NCI-H2107 treated with DMSO at 0.1 percent for 48 hours (cell line): ENCODE results near the gene NOS1AP.
A peak's percentile ranks its signal among the peaks of the same experiment; 100 is the strongest.

Source experiments
- DNase-seq: peaks from one replicate; lab custom pipeline; 2025; ENCODE audit not compliant: unreplicated experiment; lab: John Stamatoyannopoulos, UW

NOS1AP gene

DNA sequence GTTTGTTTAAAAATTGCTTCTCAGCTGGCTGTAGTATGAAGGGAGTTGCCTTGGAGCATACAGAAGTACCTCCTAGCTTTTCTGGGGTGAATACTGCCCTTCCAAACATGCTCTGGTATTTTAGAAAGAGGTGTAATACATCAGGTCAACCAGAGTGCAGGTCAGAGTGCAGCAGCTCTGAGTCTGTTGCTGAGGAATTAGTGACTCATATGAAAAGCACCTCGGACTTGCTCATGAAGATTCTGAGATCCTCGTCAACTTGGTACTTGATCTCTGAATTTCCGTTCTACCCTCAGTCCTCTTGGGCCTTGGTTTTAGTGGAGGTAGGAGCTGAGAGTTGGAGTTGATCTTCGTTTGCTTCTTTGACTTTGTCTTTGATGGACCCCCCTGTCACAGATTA, 67.3 kb downstream of the NOS1AP start:
- no peak for DNase-seq

DNA sequence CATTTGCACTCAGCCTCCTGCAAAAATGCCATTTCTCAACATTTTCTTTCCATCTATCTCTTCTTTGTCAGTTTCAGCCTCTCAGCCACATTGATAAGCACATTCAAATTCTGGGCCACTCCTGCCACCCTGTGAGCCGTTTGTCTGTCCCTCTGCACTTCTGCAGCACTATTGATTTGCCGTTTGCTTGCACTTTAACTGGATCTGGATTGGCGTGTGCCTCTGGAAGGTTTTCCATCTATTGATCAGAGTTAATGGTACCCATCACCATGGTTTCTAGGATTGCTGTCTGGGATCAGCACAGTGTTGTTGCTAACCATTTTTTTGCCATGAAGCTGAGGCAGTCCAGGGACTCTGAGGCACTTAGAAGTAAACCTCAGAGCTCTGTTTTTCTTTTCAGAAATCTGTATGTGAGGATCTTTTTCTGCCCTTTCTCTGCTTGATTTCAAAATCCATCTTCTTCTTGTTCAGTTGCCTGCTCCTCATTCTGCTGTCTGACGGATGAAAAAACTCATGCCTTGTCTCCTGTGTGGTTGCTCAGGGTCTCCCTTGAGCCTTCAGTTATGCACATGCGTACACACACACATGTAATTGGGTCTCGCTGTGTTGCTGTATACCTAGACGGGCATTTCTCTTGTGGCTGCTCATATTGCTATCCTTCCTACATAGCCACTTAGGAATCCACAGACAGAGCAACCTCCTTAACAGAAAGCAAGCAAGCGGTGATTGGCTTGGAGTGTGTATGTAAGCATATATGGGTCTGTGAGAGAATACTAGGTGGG, 67.9 kb downstream of the NOS1AP start:
- no peak for DNase-seq

DNA sequence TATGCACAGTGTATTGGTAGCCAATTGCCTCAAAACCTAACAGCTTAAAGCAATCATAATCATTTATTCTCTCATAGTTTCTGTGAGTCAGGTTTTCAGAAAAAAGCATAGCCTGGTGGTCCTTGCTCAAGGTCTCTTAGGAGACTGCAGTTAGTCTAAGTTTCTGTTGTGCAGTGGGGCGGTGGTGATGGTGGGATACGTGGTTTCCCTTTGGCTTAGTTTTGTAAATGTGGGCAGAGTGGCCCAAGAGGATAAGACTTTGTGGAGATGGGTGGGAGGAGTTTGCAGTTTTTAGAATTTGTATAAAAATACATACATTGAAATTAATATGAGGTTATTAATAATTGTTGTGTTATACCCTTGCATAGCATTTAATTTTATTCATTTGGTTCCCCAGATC, 68.6 kb downstream of the NOS1AP start:
- no peak for DNase-seq

DNA sequence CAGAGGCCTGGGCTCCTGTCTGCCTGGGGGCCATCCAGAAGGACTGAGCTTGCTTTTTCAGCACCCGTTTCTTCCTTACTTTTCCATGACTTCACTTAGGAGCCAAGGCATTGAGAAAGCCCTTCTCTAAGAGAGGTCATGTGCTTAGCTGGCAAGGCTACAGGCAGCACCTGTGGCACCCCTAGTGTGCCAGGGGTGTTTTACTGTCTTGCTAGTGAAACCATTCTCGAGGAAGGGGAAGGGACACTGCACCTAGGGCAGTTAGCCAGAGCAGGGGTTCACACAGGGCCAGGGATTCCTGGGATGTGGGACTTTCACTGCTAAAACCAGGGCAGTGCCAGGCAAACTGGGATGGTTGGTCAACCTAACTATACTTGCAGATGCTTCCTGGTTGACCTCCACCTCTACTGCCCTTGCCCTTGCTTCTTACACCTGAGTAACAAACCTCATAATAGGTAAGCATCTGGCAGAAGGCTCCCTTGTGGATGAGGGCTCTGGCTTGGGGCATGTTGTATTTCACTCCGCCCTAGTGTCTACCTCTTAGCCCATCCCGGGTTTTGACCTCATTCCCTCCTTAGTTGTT, 69.2 kb downstream of the NOS1AP start:
- DNase-seq: no peak

DNA sequence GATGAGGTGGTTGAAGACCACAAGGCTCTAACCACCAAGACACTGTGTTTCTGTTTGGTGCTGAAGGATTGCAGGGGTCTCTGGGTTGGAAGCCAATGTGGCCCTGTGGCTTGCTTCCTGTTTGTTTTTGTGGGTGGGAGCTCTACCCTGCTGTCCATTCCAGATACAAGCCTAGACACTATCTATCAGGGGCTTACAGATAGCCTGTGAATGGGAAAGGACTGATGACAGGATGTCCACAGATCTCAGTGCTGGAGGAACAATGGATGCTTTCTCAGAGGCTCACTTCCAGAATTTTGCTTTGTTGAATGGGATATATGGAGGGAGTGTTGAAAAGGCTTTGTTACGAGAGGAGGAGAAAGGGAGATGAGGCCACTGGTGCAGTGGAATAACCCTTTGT, 69.7 kb downstream of the NOS1AP start:
- DNase-seq: no peak

DNA sequence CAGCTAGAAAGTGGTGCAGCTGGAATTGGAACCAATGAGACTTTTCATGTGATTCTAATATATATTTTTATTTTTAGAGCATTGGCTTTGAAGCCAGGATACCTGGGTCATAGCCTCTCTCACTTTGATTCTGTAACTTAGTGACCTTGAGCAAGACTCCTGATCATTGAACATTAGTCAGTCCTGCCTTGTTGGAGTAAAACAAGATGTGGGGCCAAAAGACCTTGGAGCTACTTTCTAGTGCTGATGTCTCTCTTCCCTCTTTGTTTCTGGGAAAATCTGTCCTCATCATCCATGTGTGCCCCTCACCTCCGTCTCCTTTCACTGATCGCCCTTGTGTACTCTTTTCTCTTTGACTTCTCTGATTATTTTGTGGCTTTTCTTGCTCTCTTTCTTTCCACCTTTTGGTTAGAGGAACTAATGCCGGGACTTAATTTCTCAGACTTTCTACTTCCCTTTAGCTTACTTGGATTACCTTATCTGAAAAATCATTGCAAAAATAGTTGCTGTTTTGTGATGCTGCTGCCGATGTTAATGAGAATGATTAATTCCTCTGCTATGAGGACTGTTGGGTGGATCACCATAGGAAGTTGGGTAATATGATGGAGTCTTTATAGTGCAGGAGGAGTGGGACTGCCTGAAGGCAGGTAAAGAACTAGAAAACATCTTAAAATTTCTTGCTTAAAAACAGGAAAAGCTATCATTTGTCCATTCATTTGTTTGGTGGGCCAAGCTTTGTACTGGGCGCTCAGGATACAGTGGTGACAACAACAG, 72.0 kb downstream of the NOS1AP start:
- DNase-seq: no peak

DNA sequence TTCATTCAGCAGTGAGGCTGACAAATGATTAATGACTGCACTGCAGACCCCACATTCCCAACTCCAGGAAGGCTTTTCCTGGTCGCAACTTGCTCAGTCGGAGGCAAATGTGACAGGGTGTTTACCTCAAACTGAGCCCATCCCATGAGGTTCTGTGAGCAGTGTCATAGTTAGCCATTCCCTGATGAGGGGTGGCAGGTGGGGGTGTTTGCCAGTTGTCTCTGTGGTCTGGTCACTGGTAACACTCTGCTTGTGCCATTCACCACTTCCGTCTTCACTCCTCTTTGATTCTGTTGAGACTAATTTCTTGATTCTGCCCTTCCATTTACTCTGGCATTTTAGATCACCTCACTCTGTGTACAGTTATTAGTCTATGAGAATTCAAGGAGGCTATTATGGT, 73.5 kb downstream of the NOS1AP start:
- DNase-seq: no peak

DNA sequence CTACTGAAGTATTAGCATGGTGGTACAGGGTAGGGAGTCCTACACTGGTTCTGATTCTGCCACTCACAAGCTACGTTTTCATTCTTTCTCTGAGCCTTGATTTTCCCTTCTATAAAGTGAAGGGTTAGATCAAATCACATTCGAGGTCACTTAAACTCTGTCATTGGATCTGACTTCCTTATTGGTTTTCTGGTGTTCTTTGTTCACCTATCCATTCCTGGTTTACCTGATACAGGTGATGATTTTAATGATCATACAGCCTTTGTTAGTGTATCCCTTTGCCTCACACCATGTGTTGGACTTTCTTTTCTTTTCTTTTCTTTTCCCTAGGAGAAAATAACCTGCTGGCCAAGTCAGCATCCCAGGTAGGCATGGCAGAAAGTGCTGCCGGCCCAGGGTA, 74.8 kb downstream of the NOS1AP start:
- DNase-seq: no peak

DNA sequence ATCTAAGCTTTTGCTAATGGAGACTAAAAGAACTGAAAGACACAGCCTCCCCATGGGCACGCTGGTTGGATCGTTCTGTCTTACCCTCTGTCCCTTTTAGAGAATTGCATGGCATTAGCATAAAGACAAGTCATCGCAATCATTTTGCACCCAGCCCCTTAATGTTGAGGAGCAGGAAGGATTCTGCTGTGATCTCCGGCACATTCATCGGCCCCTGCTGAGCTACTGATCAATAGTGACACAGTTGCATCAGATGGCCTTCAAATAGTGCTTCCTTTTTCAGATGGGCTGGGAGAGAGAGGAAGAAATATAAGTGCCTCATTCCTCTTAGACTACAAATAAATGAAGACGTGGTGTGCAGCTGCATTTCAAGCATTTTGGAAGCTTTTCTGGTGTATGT, 75.4 kb downstream of the NOS1AP start:
- peak; percentile 68 for DNase-seq

DNA sequence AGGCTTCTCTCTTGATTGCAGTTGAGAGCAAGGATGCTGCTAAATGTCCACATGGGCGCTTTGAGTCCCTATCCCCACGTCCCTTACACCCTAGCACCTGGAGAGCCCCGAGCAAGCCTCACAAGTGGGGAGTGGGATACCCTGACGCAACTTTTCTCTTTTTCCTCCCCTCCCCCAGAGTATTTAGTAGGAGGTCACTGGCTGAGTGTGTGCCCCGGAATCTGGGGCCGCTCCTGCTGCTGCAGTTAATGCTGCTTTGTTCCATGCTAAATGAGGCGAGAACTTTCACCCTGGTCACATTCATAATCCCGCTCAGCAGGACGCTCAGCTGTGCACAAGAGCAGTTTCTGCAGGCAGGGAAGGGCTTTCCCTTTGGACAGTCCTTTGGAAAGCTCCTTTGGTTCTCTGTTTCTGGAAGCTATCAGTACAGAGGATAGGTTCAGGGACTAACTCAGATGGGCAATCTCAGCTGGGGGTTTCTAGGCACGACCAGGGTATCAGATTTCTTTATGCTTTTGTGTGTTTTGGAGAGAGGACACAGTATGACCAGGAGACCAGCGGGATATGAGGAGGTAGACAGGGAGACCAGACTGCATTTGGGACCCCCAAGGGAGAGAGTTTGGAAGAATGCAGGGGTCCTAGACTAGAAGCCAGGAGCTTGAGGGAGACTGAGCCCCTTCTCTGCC, 75.9 kb downstream of the NOS1AP start:
- peak; percentile 77 for DNase-seq

DNA sequence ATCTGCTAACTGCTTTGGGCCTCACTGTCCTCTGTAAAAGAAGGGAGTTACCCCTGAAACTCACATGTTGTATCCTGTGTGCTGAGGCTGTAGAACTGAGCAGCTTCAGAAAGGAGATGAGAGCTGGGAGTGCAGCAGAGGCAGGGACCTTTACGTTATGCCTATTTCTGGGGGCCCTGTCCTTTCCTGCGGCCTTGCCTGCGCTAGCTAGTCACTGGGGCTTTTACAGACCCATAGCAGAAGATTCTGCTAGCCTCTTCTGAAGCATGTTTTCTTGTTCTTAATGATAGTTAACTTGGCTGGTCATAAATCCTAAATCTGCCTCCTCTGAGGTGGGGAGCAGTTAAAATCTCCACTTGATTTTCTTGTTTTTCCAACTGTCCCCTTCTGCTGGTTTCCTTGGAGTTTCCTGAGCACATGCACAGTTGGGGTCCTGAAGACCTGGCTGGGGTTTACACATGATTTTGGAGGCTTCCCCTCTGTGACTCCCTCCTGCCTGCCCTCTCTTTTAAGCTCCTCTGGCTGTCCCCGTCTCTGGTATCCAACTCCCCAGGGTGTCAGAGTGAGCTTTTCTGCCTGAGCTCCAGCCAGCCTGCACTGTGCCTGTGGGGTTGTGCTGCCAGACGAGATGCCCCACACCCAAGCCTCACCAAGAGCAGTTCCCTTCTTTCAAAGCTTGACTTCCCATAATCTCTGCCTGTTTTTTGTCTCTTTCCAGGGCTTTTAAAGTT, 76.6 kb downstream of the NOS1AP start:
- DNase-seq: peak; percentile 68

DNA sequence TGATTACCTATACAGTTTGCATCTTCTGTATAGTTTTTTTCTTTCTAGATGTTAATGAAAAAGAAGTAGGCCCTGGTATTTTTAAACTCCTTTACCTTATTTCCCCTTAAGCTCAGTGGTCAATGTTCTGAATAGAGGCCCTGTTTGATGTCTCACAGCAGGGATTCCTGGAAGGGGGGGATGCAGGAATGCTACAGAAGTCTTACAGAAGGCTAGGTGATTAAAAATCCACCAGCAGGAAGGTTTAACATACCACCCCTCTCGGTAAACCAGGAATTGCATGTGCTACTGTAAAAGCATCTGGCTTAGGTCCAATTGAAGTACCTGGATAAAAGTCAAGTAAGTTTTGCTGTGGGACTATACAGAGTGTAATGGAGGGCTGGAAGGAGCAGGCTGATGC, 78.3 kb downstream of the NOS1AP start:
- DNase-seq: no peak

DNA sequence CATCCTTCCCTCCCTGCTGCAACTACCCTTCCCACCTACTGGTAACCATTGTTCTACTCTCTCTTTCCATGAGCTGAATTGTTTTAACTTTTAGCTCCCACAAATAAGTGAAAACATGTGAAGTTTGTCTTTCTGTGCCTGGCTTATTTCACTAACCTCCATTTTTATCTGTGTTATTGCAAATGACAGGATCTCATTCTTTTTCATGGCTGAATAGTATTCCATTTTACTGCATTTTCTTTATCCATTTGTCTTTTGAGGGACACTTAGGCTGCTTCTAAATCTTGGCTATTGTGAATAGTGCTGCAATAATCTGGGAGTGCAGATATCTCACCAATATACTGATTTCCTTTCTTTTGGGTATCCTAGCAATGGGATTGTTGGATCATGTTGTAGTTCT, 80.6 kb downstream of the NOS1AP start:
- DNase-seq: no peak

DNA sequence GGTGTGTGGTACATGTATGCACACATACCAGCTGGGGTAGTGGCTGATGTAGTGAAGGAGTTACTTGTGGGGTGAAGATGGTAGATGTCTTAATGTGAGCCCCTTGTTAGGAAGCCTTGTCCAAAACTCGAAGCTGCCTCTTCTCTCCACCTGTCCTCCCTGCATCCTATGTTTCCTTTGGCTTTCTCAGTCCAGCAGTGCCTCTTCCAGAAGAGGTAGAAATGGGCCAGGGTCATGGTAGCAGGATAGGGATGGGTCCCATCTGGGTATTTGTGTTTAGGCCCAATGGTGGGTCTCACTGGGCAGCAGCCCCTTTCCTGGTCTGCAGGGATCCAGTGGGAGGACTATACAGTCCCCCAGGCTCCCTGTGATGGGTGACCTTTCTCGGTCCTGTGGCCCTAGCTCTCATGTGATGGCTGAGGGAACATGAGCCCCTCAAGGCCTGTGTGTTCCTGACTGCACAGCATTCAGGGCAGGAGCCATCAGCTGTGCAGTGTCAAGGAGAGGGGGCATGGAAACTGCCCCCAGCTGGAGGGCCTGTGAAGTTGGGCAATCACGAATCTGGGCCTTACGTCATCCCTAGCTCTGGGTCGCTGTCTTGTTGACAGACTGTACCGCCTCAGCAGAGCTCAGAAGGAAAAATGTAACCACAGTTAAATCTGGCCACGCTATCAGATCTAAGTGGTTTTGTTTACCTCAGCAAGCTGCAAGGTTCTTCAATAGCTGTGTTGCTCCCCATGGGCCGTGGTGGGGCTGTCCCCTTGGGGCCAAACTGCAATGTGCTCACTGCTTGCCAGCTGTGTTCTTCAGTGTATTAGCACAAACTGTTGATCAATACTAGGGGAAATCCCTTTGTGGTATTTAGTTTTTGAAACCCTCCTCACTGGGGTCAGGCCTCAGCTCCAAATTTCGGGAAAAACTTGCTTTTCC, 82.7 kb downstream of the NOS1AP start:
- DNase-seq: peak; percentile 80

DNA sequence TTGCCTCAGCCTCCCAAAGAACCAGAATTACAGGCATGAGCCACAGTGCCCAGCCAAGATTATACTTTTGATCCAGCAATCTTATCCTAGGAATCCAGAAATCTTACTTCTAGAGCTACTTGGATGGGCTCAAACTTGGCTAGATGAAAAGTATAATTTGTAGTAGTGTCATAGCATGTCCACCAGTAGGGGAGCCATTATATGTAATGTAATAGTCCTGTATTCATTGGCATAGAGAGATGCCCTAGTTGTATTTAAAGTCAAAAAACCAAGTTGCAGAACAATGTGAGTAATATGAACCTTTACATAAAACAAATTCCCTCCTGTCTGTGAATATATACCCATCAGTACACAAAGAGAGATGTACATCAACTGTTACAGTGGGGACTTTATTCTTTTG, 83.9 kb downstream of the NOS1AP start:
- no peak for DNase-seq

DNA sequence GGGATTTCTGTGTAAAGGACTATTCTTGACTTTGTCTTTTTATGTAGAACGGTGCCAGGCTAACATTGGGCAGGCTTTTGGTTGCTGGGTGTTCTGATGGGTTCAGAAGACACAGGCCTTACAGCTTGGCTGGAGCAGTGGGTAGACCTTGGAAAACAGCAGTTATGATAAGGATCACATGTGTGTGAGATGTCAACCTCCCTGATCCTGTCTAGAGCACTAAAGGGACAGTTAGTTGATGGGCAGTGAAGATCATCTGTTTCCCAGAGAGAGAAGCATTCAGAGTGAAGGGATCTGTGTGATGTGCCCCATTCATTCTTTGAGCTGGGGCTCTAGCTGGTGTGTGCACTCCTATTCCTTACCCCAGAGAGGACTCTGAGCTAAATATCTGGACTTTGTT, 88.0 kb downstream of the NOS1AP start:
- DNase-seq: no peak

DNA sequence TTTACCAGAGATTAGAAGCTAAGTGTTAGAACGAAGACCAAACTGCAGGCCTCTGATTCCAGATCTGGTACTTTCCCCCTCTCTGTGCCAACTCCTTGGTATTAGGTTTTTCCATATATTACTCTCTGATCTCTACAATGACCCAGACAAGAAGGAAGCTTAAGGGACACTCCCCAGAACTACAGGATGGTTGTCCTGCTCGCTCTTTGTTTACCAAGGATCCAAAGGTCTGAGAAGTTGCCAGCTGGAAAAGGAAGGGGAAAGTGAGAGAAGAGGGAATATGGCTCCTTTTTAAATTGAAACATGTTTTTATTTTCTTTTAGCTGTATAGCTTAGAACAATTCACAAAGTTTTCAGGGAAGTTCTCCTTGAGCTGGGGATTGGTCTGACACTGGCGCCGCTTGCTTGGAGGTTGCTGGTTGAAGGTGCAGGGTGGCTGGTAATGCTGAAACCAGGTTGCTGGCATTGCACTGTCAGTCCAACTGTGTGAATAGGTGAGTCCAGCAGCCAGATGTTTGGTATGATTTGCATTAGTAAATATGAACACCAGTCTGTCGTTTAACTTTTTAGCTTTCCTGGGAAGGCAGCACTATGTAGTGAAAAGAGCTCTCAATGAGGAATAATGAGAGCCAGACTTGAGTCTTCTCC, 89.3 kb downstream of the NOS1AP start:
- DNase-seq: no peak

DNA sequence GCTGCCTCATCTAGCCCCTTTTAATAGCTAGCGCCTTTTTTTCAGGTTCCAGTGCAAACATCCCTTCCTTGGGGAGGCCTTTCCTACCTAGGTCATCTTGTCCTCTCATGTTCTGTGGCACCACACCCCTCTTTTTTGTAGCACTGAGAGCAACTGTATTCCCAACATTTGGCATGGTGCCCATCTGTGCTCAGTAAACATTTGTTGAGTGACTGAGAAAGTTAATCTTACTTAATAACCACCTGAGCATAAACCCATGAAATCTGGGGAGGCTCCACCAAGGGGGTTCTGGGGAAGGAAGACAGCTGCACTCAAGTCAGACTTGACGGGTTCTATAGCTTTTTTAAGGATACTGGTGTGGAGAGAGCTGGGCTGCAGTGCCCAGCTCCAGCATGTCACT, 90.0 kb downstream of the NOS1AP start:
- DNase-seq: no peak

DNA sequence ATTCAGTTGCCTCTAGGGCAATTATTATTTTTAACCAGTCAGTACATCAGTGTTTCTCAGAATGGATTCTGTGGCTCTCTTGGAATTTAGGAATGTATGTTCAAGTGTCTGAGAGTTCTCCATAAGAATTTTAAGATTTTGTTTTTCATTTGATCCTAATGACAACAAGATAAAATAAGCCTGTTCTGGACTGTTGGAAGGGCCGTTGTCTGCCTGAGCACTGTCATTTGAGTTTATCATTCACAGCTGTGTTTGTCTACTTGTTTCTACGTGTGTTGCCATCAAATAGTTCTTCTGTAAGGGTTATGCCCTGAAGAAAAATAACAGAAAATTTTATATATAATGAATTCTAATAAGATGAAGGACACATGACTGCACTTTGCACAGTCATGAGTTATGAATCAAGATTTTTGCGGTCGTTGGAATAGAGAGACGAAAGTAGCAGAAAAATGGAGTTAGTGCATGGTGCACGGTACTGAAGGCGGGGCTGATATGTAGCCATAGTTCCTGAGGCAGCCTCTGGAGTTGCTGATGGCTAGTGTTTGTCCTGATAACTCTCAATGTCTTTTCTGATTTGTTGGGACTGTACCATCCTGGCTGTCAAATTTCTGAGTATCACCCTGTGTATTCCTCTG, 92.5 kb downstream of the NOS1AP start:
- no peak for DNase-seq
